Daoy (cell line): ENCODE data around the gene LIAS. TPM values are rescaled to one million over a fixed set of nuclear protein-coding genes. Genes with fewer than 3 reads are reported as not detected.
A peak's percentile ranks its signal among the peaks of the same experiment; 100 is the strongest.
"Not testable (repeated sequence)": the region's sequence is repeated elsewhere in the genome, so short reads cannot be mapped to it uniquely, and the experiment has no call there.

Experiments
- DNase-seq: peaks from one replicate; pipeline ENCODE4 v3.0.0-alpha.2; 2015; ENCODE audit warnings: low read depth
- total RNA-seq: library from RNA; depleted of rRNA; stranded (reverse); fragments of >200 nt; shearing (Covaris generic); gene quantifications from 2 replicates; pipeline ENCODE4 v1.2.3, GENCODE V29; 2014

LIAS gene
- total RNA-seq, 1 experiment from 2014 or later = 18.1 TPM

DNA sequence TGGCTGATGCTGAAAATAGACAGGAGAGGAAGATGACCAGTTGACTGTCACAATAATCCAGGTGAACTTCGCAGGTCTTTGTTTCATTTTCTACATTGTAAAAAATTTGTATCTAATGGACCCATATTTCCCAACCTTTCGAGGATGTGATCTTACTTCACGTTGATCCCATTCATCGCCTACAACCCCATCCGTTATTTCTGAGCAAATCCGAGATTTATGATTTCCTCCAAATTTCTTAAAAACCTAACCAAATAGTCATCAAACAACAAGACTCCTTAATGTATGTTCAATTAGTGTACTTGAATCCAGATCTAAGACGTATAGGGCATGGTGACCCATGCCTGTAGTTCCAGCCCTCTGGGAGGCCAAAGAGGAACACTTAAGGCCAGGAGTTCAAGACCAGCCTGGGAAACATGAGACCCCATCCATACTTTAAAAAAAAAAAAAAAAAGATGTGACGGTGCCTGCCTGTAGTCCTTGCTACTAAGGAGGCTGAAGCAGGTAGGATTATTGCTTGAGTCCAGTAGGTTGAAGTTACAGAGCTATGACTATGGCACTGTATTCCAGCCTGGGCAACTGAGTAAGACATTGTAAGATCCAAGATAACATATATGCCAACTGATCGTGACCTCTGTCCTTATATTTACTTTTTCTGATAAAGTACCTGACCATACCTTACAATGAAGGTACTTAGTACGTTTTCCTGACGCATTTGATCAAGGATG is 5.8 kb upstream of the LIAS start:
- DNase-seq = no peak

DNA sequence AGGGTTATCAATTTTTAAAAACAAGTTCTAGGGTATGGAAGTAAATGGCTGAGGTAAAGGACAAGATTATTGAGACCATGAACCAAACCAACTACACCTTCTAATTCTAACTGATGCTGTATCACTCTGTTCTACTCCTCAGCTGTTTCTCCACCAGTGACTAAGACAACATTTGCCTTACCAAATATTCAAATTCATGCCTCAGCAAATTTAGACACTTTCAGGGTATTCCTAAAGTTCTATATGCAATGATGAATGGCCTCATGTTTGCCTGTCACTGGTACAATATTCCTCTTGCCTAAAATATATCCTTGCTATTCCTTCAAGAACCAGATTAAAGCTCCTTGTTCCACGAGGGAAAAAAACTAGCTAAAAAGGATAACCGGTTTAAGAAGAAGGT is 5.1 kb upstream of the LIAS start:
- no peak for DNase-seq

GRCh38 chr4:39455486-39455885 is 3.4 kb upstream of the LIAS start:
- no peak for DNase-seq

DNA sequence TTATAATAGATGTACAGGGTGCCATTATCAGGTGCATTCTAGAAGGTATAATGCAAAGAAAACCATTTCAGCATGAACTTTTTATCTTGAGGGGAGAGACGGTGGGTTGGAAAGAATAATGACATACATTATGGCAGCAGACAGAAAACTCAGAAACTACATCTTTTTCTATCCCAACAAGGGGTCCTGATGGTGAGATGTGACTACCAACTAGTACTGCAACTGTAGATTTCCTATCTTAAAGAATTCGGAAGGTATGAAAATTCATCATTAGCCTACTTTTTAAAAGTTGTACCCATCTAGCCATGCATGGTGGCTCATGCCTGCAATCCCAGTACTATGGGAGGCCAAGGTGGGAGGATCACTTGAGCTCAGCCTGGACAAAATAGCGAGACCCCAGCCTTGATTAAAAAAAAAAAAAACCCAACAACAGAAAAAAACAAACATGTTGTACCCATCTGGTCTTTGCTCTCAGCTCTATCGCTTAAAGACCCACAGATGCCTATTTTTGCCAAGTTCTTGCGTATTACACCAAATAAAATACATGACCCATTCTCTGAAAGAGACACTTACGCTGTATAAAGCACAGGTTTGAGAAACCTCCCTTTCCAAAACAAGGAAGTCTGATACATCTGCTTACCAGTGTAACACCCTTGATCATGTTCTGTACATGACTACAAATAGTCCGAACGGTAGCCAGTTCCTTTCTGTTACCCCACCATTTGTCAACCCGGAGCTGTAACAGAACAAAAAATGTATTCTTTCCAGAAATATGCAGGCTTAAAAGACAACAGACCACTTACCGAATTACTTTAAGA is 1.7 kb upstream of the LIAS start:
- DNase-seq = no peak

DNA sequence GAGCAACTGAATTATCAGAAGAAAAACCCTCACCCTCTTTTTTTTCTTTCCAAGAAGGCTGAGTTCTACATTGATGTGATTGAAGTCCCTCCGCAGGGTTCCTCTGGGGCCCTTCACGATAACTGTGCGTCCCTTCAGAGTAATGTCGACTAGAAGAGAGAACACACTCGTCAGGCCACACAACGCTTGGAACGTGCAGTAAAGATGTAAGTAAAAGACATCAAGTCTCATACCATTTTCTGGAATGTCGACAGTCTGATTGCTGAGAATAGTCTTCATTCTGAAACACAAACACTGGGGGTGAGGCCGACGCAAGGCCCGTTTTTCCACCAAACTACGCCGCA is 723 bp upstream of the LIAS start:
- not testable (repeated sequence) for DNase-seq

- peak; percentile 63 for DNase-seq
These were observed 6.1 kb downstream of the LIAS start for GRCh38 chr4:39464886-39465501.

DNA sequence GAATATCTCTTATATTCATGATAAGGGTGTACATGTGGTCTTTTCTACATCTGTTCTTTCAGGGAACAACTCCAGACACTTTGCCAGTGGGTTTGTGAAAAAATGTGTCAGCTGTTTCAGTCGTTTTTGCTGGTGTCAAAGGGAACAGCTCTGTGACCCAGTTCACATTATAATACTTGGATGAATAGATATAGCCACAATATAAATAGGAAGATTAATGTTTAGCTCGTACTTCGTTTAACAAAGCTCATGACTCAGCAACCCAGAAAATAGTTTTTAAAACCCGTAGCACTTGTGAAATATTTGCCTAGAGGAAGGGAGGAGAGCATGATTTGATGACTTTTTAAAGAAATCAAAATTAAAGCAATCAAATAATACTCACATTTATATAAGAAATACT is 7.9 kb downstream of the LIAS start:
- DNase-seq = no peak

DNA sequence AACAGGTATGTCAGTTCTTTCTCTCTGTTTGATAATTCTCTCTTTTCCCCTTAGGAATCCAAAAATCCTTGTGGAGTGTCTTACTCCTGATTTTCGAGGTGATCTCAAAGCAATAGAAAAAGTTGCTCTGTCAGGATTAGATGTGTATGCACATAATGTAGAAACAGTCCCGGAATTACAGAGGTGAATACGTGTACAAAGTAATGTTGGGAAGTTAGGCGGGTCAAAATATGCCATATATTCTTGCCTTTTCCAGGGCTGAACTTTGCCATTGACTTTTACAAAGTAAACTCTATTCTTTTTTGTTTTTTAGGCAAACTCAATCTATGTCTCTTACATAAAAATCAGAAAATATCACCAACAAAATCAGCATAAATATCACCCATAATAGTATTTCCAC is 8.6 kb downstream of the LIAS start:
- no peak for DNase-seq

DNA sequence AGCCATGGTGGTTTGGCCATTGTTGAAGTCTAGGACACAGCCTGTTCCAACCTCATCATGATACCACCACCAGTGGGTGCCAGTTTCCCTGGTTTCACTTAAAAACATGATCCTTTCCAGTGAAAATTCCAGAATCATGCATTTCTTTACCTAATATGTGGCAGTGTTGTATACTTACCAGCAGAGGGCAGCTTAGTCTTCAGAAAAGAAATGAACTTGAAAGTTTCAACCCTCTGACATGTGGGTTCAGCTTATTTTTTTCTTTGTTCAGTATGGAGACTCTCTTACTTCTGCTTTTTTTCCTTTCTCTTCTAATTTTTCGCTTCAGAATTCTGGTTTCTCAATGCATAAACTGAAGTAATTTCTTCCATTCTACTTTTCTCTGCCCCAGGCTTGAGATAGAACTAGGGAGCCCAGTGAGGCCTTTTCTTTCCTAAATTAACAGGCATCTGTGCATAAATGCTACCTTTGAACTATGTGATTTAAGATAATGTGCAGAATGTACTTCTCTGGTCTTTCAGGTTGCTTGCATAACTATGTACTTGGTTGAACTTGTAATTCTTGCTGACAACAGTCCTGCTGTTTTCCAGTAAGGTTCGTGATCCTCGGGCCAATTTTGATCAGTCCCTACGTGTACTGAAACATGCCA is 10.7 kb downstream of the LIAS start:
- peak; percentile 65 for DNase-seq

- no peak for DNase-seq
These were observed 11.5 kb downstream of the LIAS start for GRCh38 chr4:39470402-39470801.

GRCh38 chr4:39472396-39472795 is 13.5 kb downstream of the LIAS start:
- DNase-seq = no peak

GRCh38 chr4:39476187-39476895 is 17.5 kb downstream of the LIAS start:
- no peak for DNase-seq

DNA sequence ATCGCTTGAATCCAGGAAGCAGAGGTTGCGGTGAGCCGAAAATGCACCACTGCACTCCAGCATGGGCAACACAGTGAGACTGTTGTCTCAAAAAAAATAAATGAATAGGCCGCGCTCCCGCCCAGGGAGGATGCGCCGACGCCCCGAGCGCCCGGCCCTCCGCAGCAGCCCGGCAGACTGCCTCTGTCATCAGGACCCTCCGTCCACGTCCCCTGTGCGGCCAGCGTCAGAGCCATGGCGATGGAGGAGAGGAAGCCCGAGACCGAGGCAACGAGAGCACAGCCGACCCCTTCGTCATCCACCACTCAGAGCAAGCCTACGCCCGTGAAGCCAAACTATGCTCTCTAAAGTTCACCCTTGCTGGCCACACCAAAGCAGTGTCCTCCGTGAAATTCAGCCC is 21.4 kb downstream of the LIAS start:
- DNase-seq = no peak

- no peak for DNase-seq
These were observed 22.2 kb downstream of the LIAS start for GRCh38 chr4:39480902-39481695.

GRCh38 chr4:39484582-39485272 is 25.9 kb downstream of the LIAS start:
- no peak for DNase-seq

GRCh38 chr4:39486221-39486804 is 27.5 kb downstream of the LIAS start:
- DNase-seq = no peak

DNA sequence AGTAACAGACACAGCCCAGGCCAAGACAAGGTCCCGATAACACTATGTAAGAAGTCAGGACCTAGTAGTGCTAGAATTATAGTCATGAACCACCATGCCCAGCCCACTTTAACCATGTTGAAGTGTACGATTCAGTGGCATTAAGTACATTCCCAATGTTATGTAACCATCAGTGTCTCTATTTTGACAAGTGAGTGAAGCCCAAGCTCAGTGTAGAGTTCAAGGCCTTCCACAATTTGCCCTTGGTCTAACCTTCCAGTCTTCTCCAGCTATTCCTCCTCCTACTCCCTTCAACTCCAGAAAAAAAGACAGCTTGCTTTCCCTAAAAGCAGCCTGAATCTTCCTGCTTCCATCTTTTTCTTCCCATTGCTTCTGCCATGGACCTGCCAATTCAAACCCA is 31.5 kb downstream of the LIAS start:
- no peak for DNase-seq

DNA sequence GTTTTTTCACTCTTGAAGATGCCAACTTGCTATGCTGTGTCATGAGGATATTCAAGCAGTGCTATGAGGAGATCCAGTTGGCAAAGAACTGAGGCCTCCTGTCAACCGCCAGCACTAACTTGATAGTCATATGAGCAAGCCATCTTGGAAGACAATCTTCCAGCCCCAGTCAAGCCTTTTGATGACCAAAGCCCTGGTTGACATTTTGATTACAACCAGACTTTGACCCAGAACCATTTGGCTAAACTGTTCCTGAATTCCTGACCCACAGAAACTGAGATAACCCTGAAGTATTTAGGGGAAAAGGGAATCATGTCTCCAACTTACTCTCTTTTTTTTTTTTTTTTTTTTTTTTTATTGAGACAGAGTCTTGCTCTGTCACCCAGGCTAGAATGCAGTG is 35.5 kb downstream of the LIAS start:
- no peak for DNase-seq

DNA sequence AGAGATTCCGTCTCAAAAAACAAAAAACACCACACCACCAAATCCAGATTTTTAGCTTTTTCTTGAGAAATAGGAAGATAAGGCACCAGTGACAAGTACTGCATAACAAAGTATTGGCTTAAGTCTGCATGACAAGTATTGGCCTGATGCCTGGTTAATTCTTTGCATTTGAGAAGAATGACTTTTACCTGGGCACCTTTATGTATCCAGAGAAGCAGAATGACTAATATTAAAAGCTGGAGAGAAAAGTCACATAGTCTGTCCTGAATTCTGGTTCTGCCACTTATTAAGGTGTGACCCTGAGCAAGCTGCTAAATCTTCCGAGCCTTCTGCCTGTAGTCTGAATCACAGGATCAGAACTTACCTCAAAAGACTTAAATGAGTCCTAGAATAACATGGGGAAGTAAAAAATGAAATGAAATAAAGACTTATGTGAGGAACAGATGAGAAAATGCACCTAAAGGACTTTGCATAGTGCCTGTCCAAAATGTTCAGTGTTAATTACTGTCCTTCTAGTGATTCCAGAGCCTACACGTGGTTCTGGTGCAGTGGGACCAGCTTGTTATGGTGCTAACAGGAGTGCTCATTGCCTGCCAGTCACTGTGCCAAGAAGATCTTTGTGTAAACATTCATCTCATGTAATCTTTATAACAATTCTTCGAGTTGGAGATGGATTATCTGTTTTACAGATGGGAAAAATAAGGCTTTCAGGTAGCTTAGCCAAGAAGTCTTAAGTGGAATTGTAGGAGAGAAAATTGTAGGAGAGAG is 36.8 kb downstream of the LIAS start:
- DNase-seq = no peak
